COLO668 (cell line): ENCODE results near the gene ARHGDIA.
"Not testable (repeated sequence)": the region's sequence is repeated elsewhere in the genome, so short reads cannot be mapped to it uniquely, and the experiment has no call there.

ENCODE experiments used
- DNase-seq: peaks from one replicate; lab custom pipeline; 2025; ENCODE audit not compliant: unreplicated experiment; lab: John Stamatoyannopoulos, UW

ARHGDIA gene

GRCh38 chr17:81870981-81871386, at the start of gene ARHGDIA:
ARHGDIA (minus strand) TSS chr17:81871337; CDS start chr17:81869930, 1,407 bp downstream.
- no peak for DNase-seq

DNA sequence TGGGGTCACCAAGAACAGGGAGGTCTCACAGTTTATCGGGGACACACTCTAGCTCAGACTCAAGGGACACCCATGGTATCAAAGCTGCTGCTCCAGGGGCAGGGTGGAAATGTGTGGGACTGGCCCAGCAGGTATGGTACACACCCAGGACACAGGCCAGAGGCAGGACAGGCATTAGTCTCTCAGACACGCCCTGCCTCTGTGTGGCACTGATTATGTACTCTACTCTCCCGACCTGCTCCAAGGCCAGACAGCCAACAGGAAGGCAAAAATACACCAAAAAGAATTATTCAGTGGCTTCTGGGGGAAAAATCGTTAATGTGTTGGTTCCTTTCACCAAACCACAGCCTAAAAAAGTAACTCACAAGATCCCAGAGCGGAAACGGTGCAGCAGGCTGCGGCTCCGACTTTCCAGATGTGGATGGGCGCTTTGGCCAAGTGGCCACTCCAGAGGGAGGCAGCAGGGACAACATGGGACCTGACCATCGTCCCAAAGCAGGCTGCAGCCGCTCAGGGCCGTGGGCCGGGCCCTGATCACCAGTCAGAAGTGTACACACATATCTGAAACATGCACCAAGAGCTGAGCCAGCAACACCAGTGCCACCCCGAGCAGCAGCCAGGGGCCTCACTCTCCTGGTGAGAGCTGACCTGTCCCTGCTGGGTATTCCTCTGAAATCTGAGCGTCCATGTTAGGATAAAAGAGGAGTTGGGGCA, 47.9 kb upstream of the ARHGDIA start:
- DNase-seq = no peak

DNA sequence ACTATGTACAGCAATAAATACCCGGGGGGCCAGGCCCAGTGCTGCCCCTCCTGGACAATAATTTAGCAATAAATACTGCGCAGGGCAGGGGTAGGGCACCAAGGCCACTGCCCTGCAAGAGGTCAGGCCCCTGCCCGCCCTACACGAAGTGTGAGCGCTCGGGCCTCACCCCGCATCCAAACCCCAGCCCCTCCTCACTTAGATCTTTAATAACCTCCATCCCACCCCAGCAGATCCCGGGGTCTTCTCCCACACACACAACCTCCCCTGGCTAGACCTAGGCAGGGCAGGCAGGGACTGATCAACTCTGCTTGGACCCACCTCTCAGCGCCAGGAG, 47.2 kb upstream of the ARHGDIA start:
- not testable (repeated sequence) for DNase-seq

DNA sequence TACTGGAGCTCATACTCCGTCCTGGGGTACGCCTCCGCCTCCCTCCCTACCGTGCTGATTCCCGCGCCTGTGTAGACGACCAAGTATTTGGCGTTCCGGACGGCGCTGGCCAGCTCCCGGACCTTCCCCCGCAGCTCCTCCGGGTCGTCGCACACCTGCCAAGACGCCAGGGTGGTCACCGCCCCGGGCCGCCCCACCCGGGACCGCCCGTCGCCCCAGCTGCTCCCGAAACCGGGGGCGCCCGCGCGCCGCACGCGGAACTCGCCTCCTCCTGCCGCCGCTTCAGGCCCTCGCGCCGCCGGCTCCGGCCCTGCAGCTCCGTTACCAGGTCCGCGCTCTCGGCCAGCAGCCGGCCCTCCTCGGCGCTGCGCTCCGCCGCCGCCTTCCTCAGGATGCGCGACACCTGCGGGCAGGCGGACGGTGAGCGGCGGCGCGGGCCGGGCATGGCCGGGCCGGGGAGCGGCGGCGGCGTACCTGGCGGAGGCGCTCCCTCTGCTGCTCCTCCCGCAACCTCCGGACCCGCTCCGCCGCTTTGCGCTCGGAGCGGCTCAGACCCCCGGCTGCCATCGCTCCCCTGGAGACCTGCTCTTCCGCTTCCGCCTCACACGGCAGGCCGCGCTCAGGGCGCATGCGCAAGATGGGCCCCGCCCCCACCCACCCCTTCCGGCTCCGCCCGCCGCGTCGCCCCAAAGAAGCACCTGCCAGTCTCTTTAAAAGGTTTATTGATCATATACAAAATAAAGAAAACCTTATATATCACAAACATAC, 46.6 kb upstream of the ARHGDIA start, which contains the start of gene SIRT7:
Gene SIRT7, minus strand, starts transcription at position 612 of the 768 bp plus-strand sequence. Its CDS starts 45 bp downstream, at position 567.
- DNase-seq = peak; percentile 79

DNA sequence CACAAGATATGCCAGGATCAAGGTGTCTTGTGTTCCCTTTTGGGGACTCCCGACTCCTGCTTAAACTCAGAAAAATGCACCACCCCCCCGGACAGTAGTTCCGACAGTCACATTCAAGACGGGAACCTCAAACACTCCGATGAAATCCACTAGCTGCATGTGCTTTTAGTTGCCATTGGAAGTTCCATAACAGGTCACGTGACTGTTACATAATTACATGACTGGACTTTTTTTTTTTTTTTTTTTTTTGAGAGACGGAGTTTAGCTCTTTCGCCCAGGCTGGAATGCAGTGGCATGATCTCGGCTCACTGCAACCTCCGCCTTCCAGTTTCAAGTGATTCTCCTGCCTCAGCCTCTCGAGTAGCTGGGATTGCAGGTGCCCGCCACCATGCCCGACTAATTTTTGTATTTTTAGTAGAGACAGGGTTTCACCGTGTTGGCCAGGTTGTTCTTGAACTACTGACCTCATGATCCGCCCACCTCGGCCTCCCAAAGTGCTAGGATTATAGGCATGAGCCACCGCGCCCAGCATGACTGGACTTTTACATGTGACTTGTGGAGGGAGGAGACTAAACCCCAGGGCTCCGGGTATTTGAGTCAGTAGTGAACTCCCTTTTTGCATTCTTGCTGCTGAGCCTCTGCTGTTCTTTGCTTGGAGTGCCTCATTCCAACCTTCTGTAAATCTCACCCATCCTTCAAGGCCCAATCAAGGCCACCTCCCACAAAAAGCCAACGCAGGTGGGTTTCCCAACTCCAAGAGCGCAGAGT, 45.3 kb upstream of the ARHGDIA start:
- no peak for DNase-seq

GRCh38 chr17:81915331-81915730, 44.2 kb upstream of the ARHGDIA start:
- no peak for DNase-seq

GRCh38 chr17:81914103-81914850, 43.1 kb upstream of the ARHGDIA start:
- DNase-seq = no peak

GRCh38 chr17:81913394-81914102, 42.4 kb upstream of the ARHGDIA start:
- DNase-seq = no peak

GRCh38 chr17:81912441-81913309, 41.5 kb upstream of the ARHGDIA start:
- peak; percentile 63 for DNase-seq

DNA sequence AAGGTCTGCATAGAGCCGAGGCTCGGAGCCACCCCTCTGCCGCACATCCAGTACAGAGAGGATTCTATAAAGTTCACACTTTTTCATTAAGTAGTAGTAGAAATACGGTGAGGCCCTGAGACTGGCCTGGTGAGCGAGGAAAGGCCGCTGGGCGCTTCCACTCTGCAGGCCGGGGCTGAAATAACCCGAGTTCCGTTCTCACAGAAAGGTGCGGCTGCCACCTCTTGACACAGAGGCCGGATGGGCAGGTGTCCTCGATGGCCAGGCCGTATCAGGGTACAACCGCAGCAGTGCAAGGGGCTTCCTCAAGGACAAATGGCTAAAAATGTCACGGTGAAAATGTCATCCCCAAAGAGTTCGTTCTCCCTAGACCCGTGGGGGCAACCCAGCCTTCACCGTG, 40.8 kb upstream of the ARHGDIA start:
- DNase-seq = no peak

GRCh38 chr17:81911277-81911961, 40.3 kb upstream of the ARHGDIA start, which contains the start of gene PCYT2:
PCYT2 (minus strand) TSS chr17:81911399; CDS start chr17:81911355, 44 bp downstream.
- DNase-seq = peak; percentile 93

DNA sequence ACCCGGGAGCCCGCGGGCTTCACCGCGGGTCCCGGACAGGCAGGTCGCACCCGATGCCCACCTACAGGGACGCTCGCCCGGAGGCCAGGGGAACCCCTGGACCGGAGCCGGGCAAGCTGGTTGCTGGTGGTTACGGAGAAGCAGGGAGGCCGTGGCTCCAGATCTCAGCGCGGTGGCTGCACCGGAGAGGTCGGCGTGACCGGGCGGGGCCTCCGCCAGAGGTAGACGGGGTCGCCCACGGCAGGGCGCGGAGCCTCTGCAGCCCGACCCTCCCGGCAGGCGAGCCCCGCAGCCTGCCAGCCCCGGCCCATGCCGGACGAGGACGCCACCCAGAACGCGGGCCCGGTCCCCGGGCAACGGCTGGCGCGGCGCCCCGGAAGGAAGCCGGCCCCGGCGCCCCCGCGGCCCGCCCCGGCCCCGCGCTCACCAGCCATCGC, 39.7 kb upstream of the ARHGDIA start:
- DNase-seq = peak; percentile 38

DNA sequence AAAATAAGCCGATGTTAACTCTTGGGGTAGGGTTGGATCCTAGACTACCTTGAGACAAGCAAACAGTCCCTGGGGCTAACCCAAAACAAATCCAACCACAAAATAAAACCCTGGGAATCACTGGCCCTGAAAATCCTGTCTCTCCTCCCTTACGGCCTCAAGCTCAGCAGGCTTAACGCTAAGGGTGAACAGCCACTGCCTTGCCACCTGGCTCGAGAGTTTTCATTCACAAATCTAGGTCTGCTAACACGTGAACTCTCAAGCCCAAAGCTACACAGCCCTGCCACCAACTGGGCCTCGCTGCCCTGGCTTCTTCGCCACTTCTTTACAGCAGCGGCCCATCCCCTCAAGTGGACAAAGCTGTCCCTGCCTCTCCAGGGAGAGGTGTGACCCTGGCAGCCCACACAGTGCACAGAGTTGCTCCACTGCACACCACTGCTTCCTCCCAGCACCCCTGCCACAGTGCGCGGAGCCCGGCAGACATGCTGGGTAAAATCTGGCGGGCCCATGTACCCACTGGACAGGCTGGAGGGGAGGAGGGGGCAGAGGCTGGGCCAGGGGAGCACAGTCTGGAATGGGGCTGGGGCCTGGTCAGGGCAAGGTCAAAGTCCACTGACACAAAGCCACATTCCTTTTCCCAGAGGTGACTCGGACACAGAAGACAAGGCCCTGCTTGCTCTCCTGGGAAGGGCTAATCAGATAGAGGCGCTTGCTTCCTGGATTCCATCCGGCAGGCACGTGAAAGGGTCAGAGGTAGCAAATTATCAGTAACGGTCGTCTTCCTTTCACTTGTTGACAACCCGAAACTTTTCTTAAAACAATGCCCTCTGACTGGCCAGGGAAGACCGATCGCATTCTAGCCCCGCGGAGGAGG, 39.1 kb upstream of the ARHGDIA start:
- DNase-seq = peak; percentile 21

DNA sequence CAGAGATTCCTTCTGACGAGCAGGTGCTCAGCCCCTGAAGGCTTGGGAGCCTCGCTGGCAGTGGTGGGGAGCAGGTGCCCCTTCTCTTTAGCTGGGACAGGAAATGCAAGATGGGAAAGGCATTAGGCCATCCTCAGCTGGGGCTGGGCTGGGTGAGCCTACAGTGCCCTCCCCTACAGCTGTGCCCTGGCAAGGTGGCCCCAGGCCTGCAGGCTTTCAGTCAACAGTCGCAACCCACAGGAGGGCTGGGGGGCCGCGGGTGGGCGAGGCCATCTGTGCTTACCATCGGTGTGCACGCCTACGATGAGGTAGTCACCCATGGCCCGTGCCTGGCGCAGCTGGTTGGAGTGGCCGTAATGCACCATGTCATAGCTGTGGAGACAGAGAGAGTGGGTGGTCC, 38.1 kb upstream of the ARHGDIA start:
- DNase-seq = no peak

DNA sequence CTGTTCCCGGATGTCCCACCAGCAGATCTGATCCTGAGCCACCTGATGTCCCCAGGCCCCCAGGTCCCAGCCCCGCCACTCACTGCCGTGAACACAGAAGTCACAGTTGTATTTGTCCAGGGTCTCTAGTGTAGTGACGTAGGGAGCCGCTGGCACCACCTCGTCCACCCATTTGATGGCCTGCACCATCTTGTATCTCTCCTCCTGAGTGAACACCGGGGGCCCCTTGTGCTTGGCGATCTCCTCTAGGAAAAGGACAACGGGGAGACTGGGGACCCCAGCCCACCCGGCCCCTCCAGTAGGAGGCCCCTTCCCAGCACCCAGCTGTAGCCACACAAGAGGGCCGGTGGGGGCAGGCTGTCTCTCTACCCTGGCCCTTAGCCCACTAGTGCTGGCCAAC, 37.7 kb upstream of the ARHGDIA start:
- DNase-seq = no peak

DNA sequence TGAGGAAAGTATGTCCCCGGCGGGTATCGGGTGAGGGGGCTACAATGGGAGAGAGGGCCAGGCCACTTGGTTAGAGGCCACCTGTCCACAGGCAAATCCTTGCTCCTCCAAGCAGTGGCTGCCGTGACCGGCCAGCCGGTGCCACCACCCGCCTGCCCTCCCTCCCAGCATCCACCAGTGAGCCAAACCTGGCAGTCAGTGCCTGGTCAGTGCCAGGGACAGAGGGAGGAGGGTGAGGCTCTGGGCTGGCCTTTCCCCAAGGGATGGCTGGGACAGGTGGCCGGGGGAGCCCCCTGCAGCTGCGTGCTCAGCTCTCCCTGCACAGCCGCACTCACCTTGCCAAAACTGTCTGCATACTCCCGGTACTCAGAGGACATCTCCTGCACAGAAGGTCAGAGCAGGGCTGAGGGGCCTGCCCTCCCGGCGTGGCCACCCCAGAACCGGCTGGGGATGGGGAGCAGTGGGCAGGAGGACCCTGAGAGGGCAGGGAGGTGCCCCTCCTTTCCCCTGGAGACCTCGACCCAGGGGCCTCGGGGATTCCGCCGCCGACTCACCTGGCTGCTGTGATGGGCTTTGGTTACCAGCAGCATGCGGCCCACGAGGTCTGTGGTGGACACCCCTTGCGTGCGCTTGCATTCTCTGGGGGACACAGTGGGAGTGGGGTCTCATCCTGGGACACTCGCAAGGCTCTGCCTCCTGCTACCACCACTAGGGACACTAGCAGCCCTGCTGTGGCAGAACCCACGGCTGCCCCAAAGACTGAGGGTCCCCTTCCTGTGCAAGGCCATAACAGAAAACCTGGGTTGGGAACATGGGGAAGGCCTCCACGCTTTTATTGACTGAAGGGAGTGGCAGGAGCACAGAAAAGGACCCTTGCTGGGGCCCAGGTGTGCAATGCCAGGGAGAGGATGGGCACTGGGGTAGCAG, 36.3 kb upstream of the ARHGDIA start:
- DNase-seq = no peak
